CD4-positive, alpha-beta T cell treated with Interleukin-1 beta for 1 hour (primary cell): ENCODE results near the gene DRD2.

Experiments
- DNase-seq, 2 donors: peaks; one replicate each; pipeline ENCODE4 v3.0.0-alpha.2; 2020 to 2022

The DRD2 gene

GRCh38 chr11:113440816-113441215 is 34.4 kb downstream of the DRD2 start:
- no peak for DNase-seq

DNA sequence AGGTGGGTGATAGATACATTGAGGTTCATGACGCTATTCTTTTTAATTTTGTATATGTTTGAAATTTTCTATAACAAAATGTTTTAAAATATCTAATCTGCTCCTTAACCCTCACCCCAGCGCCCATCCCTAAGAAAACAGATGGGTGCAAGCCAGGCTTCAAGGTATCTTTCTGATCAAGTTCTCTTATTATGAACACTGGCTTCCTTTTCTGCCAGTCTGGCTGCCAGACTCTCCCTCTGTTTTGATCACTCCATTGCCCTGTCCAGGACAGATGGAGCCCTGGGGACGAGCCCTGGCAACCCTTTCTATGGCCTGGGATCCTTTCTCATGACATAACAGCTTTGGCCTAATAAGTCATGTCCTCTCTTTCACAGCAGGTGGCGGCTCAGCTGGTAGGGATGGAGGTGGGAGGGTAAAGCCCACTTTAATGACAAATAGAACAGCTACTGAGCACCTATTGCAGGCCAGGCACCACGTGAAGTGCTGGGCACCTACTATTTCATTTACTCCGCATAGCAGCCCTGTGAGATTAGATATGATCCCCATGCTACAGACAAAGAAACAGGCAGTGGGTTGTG is 38.4 kb downstream of the DRD2 start:
- DNase-seq = no peak

DNA sequence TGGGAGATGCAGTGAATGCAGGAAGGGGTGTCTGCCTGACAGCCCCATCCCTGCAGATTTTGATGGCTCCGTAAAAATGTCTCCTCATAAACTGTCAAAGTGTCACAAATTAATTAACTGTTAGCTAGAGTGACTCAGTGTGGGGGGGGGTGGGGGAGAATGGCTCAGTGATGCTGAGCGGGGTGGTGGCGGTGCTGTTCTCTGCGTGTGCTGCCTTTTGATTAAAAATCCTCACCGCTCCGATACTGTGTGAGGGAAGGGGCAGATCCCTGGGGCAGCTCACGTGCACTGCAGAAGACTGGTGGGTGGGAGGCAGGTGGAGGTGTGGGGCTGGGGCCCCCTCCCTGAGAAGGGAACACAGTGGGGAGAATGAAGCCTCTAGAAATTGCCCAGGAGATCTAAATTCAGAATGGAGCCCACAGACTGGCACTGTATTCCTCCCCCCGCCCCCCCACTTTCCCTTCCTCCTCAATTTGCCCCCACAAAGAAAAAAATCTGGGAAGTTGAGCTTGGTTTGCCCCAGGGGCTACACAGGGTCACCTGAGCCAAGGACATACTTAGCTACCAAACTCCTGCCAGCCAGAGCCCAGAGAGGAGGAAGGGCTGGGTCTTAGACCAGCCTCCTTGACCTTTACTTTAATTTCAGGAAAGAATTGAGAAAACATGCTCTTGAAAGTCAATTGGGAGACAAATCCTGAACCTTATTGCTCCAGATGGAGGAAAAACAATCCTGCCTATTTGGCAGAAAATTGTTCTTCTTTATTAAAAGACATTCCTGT is 39.8 kb downstream of the DRD2 start:
- DNase-seq = no peak

- no peak for DNase-seq
These were observed 43.5 kb downstream of the DRD2 start for GRCh38 chr11:113431746-113432145.

DNA sequence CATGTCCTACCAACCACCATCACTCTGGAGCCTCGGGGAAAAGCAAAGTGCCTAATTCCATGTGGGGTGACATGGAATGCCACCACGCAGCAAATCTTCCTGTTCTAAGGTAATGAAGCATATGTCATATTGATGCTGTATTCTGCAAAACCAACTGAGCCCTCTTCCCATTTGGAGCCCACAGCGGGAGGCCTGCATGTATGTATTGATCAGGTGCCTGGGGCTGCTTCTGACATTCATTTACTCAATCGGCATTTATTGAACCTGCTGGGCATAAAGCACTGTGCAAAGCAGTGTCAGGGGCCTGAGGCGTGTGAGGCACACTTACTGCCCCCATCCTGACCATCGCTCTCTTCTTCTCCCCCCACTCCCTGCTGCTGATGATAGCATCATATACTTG is 48.5 kb downstream of the DRD2 start:
- no peak for DNase-seq

- DNase-seq = no peak
These were observed 54.4 kb downstream of the DRD2 start for GRCh38 chr11:113420808-113421207.

- no peak for DNase-seq
These were observed 55.7 kb downstream of the DRD2 start for GRCh38 chr11:113419454-113420003.

DNA sequence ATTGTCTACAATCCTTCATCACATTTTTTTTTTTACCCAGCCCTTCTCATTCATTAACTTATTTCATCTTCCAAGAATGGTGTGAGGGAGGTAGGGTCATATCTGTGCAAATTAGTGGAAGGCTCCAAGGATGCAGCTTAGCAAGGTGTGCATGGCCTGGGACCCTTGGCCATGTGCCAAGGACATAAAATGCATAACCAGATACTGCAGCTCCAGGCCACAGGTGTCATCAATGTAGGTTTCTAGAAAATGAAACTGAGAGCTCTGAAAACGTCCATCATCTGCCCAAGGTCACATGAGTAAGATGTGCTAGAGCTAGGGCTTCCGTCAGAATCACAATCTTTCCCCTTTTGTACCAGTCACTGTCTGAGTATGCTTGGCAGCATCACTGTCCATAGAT is 57.8 kb downstream of the DRD2 start:
- DNase-seq = no peak

DNA sequence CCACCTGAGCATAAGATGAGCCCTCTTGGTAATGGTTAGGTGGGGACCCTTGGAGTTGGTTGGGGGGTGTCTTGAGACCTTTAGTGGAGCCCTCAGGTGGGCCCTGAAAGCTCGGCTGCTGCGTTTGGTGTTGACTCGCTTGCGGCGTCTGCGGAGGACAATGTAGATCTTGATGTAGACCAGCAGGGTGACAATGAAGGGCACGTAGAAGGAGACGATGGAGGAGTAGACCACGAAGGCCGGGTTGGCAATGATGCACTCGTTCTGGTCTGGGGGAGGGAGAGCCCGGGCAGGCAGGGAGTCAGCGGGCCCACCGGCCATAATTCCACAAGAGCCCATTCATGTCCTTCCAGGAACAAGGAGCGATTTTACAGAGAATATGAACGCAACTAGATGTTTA is 59.9 kb downstream of the DRD2 start:
- no peak for DNase-seq

- no peak for DNase-seq
These were observed 62.5 kb downstream of the DRD2 start for GRCh38 chr11:113412675-113413074.

DNA sequence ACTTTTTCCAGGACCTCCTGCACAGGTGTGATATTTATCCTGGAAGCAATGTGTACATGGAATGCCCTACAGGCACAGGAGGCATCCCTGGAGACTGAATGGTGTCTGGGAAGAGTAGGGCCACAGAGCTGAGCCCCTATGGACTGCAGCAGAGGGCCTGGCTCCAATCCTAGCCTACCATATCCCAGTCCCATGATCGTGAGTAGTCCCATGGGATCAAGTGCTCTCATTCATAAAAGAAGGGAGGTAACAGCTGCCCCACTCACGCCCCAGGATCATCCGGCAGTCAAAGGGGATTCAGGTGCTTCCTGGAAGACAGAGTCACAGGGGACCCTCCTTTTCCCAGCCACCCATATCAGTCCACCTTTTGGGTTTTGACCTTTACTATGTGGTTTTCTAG is 63.7 kb downstream of the DRD2 start:
- no peak for DNase-seq

GRCh38 chr11:113410414-113411135 is 64.6 kb downstream of the DRD2 start:
- DNase-seq = no peak

DNA sequence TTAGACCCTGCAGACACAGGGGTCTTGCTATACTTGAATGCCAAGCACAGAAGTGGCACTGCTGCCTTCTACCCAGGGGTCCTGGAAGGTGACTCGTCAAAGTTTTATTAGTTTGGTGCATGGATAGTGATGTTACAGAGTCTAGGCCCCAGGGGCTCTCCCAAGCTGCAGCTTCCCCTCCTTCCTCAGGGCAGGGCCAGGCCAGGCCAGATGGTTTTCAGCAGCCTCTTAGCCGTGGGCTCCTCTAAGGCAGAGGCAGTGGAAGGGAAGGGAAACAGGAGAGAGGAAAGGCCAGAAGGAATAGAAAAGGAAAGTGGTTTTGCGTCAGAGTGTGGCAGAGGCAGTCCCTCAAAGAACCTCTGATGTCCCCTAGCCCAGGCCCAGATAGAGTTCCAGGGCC is 65.7 kb downstream of the DRD2 start:
- DNase-seq = no peak

GRCh38 chr11:113408887-113409286 is 66.3 kb downstream of the DRD2 start:
- DNase-seq = no peak

DNA sequence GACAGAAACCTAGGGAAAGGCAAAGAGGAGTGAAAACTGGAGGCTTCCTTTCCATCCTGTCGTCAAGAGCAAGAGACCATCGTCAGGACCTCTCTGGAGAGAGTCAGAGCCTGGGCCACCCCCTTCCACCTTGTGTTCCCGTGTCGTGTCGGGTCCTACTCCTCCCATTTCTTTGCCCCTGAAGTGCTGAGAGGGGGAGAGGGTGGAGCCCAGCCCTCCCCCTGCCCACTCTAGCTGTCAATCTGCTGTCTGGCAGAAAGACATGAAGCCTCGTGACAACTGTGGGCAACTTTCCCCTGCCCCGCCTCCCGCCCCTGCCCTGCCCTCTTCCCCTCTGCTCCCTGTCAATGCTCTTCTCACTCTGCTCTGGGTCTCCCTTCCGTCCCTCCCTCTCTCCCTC is 67.0 kb downstream of the DRD2 start:
- DNase-seq = no peak

DNA sequence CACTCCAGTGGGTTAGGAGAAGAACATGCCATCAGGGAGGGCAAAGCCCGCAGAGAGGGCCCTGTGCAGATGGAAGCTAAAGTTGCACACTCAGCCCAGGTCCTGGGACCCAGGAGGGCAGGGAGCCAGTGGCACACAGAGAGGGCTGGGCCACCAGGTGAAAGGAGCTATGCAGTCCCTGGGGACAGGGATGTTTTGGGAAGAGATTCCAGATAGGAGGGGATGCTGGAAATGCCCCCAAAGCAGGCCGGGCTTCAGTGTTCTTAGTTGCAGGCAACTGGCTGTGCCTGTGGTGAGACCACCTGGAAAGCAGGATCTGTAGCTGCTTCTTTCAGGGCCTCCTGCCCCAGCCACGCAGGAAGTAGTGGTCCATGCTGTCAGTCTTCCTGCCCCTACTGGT is 68.0 kb downstream of the DRD2 start:
- no peak for DNase-seq

DNA sequence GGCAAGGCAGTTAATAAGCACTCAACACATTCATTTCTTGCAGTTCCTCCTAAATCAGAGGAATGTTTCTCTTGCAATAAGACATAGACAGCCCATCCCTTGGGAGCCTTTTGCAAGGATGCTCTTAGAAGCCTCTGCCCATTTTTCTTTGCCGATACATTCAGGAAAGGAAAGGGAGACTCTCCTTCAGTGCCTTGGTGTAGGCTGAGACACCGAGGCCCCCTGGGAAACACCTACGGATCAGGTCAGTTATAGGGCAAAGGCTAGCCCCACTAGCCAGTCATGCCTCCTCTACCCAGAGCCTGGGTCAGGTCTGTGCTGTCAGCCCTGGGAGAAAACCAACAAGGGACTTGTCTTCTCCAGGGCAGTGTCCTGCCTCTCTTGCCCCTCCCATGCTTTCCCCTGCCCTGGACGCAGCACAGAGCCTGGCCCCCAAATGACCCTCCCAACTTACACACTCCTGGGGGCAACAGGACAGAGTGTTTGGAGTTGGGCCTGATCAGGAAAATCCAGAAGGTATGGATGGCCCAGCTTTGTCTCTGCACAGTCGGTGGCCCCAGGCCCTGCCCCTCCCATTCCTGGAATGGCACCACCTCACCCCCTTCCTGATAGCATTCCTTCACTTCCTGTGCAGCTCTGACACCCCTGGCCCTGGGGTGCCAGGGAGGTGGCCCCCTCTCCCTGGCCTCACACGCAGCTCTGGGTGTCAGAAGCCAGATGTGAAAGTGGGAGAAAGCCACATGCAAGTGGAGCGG is 69.3 kb downstream of the DRD2 start:
- no peak for DNase-seq

DNA sequence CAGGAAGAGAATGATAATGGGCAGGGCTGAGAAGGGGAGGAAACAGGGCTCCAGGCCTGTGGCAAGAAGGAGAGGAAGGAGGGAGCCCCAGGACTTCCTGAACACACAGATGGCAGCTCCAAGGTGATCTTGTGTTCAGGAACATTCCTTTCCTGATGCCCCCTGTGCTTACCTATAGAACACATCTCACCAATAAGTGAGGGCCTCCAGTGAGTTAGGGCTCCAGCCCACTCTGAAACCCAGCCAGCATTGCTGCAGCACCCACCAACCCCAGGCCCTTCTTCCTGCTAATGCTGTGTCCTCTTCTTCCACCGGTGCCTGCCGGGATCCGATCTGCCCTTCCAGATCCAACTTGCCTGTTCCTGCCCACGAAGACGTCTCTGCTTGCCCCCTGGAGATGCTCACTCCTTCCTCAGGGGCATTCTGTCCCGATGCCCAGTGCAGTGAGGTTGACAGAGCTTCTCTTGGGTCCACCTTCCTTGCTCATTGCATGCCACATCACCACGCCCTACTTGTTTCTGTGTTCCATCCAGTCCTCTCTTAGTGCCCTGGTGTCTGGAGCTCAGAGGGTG is 70.3 kb downstream of the DRD2 start:
- DNase-seq = no peak

GRCh38 chr11:113401718-113402117 is 73.5 kb downstream of the DRD2 start:
- no peak for DNase-seq

- no peak for DNase-seq
These were observed 74.5 kb downstream of the DRD2 start for GRCh38 chr11:113400631-113401230.

DNA sequence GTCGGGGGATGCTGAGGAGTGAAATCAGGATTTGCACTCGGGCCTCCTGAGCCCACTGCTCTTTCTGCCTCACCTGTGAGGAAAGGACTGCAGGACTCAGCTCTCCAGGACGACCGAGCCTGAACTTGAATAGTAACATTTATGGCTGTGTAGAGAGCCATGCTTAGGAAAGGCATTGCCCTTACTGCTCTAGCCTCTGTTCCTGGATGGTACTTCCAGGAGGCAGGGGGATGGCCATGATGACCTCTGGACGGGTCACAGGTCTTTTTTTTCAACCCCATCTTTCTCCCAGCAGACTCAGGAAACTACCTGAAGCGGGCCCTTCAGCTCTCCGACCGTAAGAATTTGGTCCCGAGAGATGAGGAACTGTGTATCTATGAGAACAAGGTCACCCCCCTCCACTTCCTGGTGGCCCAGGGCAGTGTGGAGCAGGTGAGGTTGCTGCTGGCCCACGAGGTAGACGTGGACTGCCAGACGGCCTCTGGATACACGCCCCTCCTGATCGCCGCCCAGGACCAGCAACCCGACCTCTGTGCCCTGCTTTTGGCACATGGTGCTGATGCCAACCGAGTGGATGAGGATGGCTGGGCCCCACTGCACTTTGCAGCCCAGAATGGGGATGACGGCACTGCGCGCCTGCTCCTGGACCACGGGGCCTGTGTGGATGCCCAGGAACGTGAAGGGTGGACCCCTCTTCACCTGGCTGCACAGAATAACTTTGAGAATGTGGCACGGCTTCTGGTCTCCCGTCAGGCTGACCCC is 76.3 kb downstream of the DRD2 start:
- DNase-seq = no peak

DNA sequence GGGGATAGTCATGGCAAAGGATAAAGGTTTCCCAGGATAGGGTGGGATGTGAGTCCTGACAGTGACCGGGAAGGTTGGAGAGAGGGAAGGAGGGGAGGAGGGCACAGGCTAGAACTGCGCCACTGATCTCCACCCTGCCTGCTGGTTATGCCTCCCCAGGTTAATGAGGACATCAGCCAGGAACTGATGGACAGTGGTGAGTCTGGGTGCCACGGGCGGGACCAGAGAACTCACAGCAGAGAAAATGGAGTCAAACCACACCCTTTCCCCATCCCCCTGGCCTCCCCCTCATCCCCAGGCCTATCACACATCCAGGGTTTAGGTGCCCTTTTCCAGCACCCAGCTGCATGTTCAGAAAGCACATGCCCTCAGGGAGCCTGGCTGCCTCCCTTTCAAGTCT is 77.4 kb downstream of the DRD2 start:
- DNase-seq = no peak
